ENCODE measurements around the gene TSPAN18. TPM values are rescaled to one million over a fixed set of nuclear protein-coding genes. Genes with fewer than 3 reads are reported as not detected.

TSPAN18 gene
- total and polyA plus RNA-seq, 2 of the 4 experiments (the other 2 are of a cell fraction): 0.36 to 1.1 TPM

DNA sequence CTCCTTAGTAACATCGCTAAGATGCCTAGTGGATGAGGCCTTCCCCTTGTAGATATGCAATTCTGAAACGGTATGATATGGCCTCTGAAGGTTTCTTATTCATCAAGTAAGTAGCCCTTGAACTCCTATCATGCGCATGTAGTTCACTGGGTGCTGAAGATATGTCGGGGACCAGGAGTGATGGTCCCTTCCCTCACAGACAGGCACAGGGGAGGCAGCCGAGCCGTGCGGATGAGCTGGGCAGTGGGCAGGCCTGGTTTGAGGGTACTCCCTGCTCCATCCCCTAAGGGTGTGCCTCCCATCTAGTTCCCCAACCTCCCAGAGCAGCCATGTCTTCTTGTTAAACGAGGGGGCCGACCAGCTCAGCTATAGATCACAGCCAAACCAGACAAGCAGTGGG is 183.8 kb downstream of the TSPAN18 start:
- no peak overlapping the region for H3K56ac ChIP-seq (ENCODE audit: extremely low read depth, insufficient read depth, low read length)
- no peak overlapping the region for H3K9ac ChIP-seq (ENCODE audit: low read depth, low read length)
- TF ChIP-seq RAD21 (IDR thresholded peaks at IDR 0.05; ENCODE audit: low read length) (no peak), RFX5 (IDR thresholded peaks at IDR 0.05; ENCODE audit: low read depth, low read length) (no peak), MAFK (IDR thresholded peaks at IDR 0.05; ENCODE audit: low read depth, low read length) (no peak), MAZ (IDR thresholded peaks at IDR 0.05; ENCODE audit: borderline replicate concordance, low read depth, low read length) (no peak)
- no peak overlapping the region for H4K91ac ChIP-seq (ENCODE audit: insufficient read depth, low read depth, low read length)
- H3K4me2 ChIP-seq (ENCODE audit: low read depth, low read length): no peak overlapping the region
- no peaks in the 10 kb centered on the region for H3K79me1 ChIP-seq (ENCODE audit: low read depth in 1 of 2, low read length in 2 of 2)
- intact Hi-C loops (cut with micrococcal nuclease) (loop anchor here (2.0 to 5.0 kb wide), 2 partner anchors 183 to 354 kb away; partner anchors contain the start of gene TSPAN18), dilution Hi-C loops (cut with HindIII; ENCODE audit: low sequenced_read_pairs, unreplicated experiment) (no loop called here), in situ Hi-C loops (cut with MboI; ENCODE audit: low sequenced_read_pairs) (loop anchor here (25.0 kb wide), 1 partner anchor 798 kb away; no protein-coding TSS in a partner anchor)
- peaks cover 7% of the 10 kb centered on the region; the same call in 1 of the 2 replicates for H3K27me3 ChIP-seq (ENCODE audit: control insufficient read depth, insufficient read depth, low read length)
- H2BK5ac ChIP-seq (ENCODE audit: low read depth, low read length, poor library complexity, severe bottlenecking): no peak overlapping the region
- POLR2A ChIA-PET (ENCODE audit: unreplicated experiment): no interaction called here
- peaks cover 1% of the 10 kb centered on the region; the same call in 1 of the 2 replicates for H3K4me1 ChIP-seq (ENCODE audit: control insufficient read depth, insufficient read depth, low read length)
- no peaks in the 10 kb centered on the region for H4K20me1 ChIP-seq (ENCODE audit: insufficient read depth, low read length)
- H2BK120ac ChIP-seq (ENCODE audit: low read depth, low read length): no peak overlapping the region
- H3K14ac ChIP-seq (replicated peaks; ENCODE audit: low read depth, low read length): no peak overlapping the region
- H2BK20ac ChIP-seq (ENCODE audit: low read depth, low read length): no peak overlapping the region
- no peak for DNase-seq
- no peak overlapping the region for H2AK5ac ChIP-seq (ENCODE audit: low read depth, low read length)
- no peak overlapping the region for H2BK15ac ChIP-seq (ENCODE audit: low read depth, low read length)
- WGBS, 2 experiments (ENCODE audit: extremely low coverage in 2 of 2, insufficient read length in 1 of 2): no CpG with 5 or more reads among the region's 9 CpGs
- no peak overlapping the region for H2AFZ ChIP-seq (replicated peaks; ENCODE audit: low read length, poor library complexity)
- no peaks in the 10 kb centered on the region for H3K9me3 ChIP-seq (ENCODE audit: control insufficient read depth, insufficient read depth, low read length)
- ATAC-seq (ENCODE audit: low read depth): no peak
- H3K27ac ChIP-seq (ENCODE audit: insufficient read depth, low read length): no peak overlapping the region
- H4K8ac ChIP-seq (ENCODE audit: low read depth in 2 of 2, low read length in 2 of 2): no peak overlapping the region
- H4K5ac ChIP-seq (ENCODE audit: low read depth, low read length): no peak overlapping the region
- CTCF ChIA-PET: interaction anchor here (1.0 to 2.0 kb wide), 8 partner anchors 9 to 354 kb away, joined by 3 to 7 read pairs (median 4); no protein-coding TSS in a partner anchor
- no peaks in the 10 kb centered on the region for H3K9me1 ChIP-seq (ENCODE audit: insufficient read depth, low read length)
- no TSS peak for BruUV-seq (replicated peaks)
- no peak overlapping the region for H3K23ac ChIP-seq (ENCODE audit: low read depth, low read length)
- no peak overlapping the region for H3K18ac ChIP-seq (ENCODE audit: low read depth, low read length)
- no peak overlapping the region for H3K4me3 ChIP-seq (ENCODE audit: insufficient read depth, low read depth, low read length)
- H3K36me3 ChIP-seq (ENCODE audit: control insufficient read depth, insufficient read depth, low read length): no peaks in the 10 kb centered on the region
- no peak overlapping the region for H3K4ac ChIP-seq (ENCODE audit: low read depth, low read length)
- no peak overlapping the region for H2AK9ac ChIP-seq (replicated peaks; ENCODE audit: low read depth, low read length, poor library complexity)

All from IMR-90 (cell line).